HG02885 (cell line): ENCODE results near the gene UNC5C.

Source experiments
- ATAC-seq: cut with Tn5 transposase; IDR thresholded peaks from one replicate; pipeline ENCODE4 v1.9.1; 2021; ENCODE audit warnings: mild to moderate bottlenecking; ENCODE audit not compliant: unreplicated experiment, poor library complexity

Gene UNC5C

GRCh38 chr4:95524184-95524583 is 24.6 kb downstream of the UNC5C start:
- no peak for ATAC-seq

GRCh38 chr4:95522682-95523530 is 25.9 kb downstream of the UNC5C start:
- no peak for ATAC-seq

GRCh38 chr4:95517576-95518345 is 31.0 kb downstream of the UNC5C start:
- ATAC-seq = no peak

GRCh38 chr4:95516528-95517017 is 32.2 kb downstream of the UNC5C start:
- ATAC-seq = no peak

- ATAC-seq = no peak
Measured at GRCh38 chr4:95515589-95515988, 33.2 kb downstream of the UNC5C start.

DNA sequence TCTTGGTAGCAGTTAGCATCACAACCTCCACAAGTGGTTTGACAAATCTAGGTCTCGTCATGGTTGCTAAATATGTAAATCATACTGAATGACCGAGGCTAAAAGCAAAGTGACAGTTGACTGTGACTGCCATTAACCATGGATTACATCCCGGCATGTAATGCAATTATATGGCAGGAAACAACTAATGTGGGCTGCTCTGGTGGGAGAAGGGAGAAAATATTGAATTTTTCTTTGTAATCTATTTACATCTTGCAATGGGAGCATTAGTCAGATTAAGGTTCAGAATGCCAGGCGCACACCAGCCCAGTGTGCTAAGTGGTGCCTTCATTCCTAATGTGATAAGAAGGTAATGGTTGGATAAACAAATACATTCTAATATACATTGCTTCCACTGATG is 35.8 kb downstream of the UNC5C start:
- ATAC-seq = no peak

DNA sequence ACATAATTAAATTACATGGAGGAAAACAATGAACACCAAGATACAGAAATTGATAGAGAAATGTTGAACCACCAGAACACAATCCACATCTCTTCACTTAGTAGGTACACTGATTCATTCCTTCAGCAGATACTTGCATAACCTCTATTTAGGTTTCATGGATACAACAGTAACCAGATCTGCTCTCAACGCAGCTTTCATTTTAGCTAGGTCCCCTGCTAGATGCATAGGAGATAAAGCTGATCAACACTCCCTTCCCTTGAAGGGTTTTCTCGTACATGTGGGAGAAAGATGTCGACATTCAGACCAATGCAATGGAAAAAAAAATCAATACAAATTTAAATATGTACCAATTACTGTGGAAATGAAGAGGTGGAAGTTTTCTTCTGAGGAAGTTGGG is 37.3 kb downstream of the UNC5C start:
- no peak for ATAC-seq

GRCh38 chr4:95510877-95511276 is 37.9 kb downstream of the UNC5C start:
- no peak for ATAC-seq

GRCh38 chr4:95510145-95510544 is 38.6 kb downstream of the UNC5C start:
- peak; percentile 62 for ATAC-seq

GRCh38 chr4:95508421-95508820 is 40.4 kb downstream of the UNC5C start:
- no peak for ATAC-seq

GRCh38 chr4:95507561-95507960 is 41.2 kb downstream of the UNC5C start:
- ATAC-seq = no peak

GRCh38 chr4:95507147-95507546 is 41.6 kb downstream of the UNC5C start:
- ATAC-seq = no peak

DNA sequence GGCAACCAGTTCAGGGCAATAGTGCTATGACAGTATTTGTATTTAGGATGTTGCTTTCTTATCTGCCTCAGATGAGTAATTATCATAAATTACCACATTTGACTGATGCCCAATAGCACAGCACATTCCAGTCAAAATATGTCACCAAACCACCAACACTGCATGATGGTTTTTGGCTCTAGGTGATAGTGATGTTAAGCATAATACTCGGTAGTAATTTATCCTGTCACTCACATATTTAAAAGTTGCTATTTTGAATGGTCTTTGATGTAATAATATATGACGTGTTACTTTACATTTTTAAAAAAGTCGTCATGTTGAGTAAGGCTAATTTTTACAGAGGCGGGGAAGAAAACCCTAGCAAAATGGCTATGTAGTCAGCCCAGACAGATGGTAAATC is 42.5 kb downstream of the UNC5C start:
- ATAC-seq = no peak

GRCh38 chr4:95505799-95506198 is 43.0 kb downstream of the UNC5C start:
- ATAC-seq = no peak

DNA sequence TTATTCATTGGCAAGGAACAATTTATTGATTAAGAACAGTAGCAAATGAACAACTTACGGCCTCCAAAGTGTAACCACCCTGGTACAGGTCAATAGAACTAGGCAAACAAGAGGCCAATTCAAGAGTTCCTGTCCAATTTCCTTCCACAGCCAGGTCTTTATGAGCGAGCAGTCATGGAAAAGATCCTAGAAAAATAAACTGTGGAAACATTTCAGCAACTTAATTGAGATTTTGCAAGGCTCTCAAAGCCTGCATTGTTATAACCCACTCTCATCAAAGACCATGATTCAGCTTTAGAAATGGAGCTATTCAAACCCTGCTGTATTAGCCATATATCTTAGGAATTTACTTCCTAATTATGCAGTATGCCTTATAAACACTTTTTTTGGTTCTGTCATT is 43.6 kb downstream of the UNC5C start:
- ATAC-seq = no peak

- ATAC-seq = no peak
Measured at GRCh38 chr4:95504501-95504900, 44.3 kb downstream of the UNC5C start.

GRCh38 chr4:95500361-95500760 is 48.4 kb downstream of the UNC5C start:
- ATAC-seq = no peak

DNA sequence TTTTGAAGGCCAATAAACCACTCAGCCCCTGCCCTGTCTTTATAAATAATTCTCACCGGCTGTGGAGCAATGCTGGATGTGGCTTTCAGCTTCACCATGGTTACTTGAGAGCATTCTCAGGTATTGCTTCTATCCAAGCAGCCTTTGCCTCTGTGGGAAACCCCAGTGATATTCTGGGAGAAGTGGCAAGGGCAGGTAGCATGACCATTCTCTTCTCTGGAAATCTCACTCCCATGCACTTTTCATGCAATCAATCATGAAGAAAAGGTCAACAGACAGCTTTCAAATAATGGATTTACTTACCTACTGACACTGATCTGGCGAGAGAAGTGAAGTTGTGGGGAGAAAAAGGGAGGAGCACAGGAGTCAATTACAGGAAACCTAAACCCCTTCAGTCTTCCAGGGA is 49.5 kb downstream of the UNC5C start:
- no peak for ATAC-seq

DNA sequence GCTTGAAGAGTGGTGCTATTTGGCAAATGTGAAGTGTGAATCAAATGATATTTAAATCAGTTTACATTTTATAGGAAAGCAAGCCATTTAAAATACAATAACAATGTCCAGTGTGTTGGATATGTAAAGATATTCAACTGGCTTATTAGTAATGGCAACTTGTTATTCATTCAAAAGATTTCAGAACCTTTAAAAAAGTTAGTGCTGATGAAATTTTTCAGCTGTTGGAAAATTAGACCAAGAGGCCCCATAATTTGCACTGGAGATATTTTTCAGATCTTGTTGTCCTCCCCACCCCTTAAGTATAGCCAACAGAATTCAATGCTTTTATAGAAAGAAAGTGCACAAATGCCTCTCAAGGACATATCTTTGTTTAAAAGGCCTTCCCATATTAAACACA is 54.6 kb downstream of the UNC5C start:
- no peak for ATAC-seq

DNA sequence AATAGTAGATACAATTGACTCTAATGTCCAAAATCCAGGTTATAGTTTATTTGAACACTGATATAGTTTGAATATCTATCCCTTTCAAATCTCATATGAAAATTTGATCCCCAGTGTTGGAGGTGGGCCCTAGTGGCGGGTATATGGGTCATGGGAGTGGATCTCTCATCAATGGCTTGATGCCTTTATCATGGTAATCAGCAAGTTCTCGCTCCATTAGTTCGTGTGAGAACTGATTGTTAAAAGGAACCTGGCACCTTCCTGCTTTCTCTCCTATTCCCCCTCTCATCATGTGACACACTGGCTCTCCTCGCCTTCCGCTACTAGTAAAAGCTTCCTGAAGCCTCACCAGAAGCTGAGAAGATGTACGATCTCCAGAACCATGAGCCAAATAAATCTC is 70.1 kb downstream of the UNC5C start:
- no peak for ATAC-seq

GRCh38 chr4:95476121-95476520 is 72.7 kb downstream of the UNC5C start:
- ATAC-seq = no peak
